Spleen (tissue), 11 donors: Measurements from ENCODE around the gene PTPRN2. TPM values are rescaled to one million over a fixed set of nuclear protein-coding genes. Genes with fewer than 3 reads are reported as not detected.
A peak's percentile ranks its signal among the peaks of the same experiment; 100 is the strongest.

Experiments used
- DNase-seq: peaks from one replicate; pipeline ENCODE4 v3.0.0-alpha.2; 2020
- H3K27ac ChIP-seq, 8 donors: fragments of 200-600 bp; sonication (generic) in 7 of 8; 1 replicate in 4 of 8; 2 replicates in 4 of 8; pipeline versions ENCODE4 v1.5.0 to v1.8.0; 2016 to 2021; ENCODE audit warnings: inconsistent platforms in 4 of 8, mild to moderate bottlenecking in 4 of 8, moderate library complexity in 1 of 8
- H3K27me3 ChIP-seq, 7 donors: fragments of 200-600 bp; sonication (generic) in 6 of 7; replicated peaks in 1 of 7; 1 replicate in 4 of 7; 2 replicates in 3 of 7; pipeline versions ENCODE4 v1.5.0 to v1.8.0; 2016 to 2021; ENCODE audit warnings: inconsistent platforms in 3 of 7, mild to moderate bottlenecking in 1 of 7
- H3K36me3 ChIP-seq, 6 donors: fragments of 200-600 bp; sonication (generic) in 5 of 6; 1 replicate in 4 of 6; 2 replicates in 2 of 6; pipeline versions ENCODE4 v1.5.0 to v1.8.0; 2016 to 2021; ENCODE audit warnings: inconsistent platforms in 2 of 6
- H3K4me1 ChIP-seq, 6 donors: fragments of 200-600 bp; sonication (generic) in 5 of 6; 1 replicate in 3 of 6; 2 replicates in 3 of 6; pipeline versions ENCODE4 v1.5.0 to v1.8.0; 2016 to 2021; ENCODE audit warnings: inconsistent platforms in 3 of 6
- H3K4me3 ChIP-seq, 8 donors: fragments of 200-600 bp; sonication (generic) in 7 of 8; 1 replicate in 4 of 8; 2 replicates in 4 of 8; pipeline versions ENCODE4 v1.5.0 to v1.8.0; 2016 to 2021; ENCODE audit warnings: inconsistent platforms in 4 of 8, mild to moderate bottlenecking in 4 of 8, moderate library complexity in 2 of 8
- H3K9me3 ChIP-seq, 8 donors: fragments of 200-600 bp; sonication (generic) in 7 of 8; 1 replicate in 4 of 8; 2 replicates in 4 of 8; pipeline versions ENCODE4 v1.5.0 to v1.8.0; 2016 to 2021; ENCODE audit warnings: inconsistent platforms in 4 of 8
- CTCF ChIP-seq, 11 experiments: fragments of 200-600 bp in 7 of 11; fragments of 450-650 bp in 4 of 11; sonication (generic) in 4 of 11; IDR thresholded peaks in 8 of 11; conservative IDR thresholded peaks in 3 of 11; 1 replicate in 7 of 11; 2 replicates in 4 of 11; pipeline versions ENCODE4 v1.4.0 to v1.8.0; 2016 to 2021; ENCODE audit warnings: antibody characterized with exemption in 11 of 11, inconsistent platforms in 4 of 11, mild to moderate bottlenecking in 1 of 11
- POLR2A ChIP-seq, 3 donors: fragments of 450-650 bp; IDR thresholded peaks; one replicate each; pipeline ENCODE4 v1.5.1; 2017; ENCODE audit warnings: antibody characterized with exemption in 3 of 3, mild to moderate bottlenecking in 1 of 3
- POLR2AphosphoS5 ChIP-seq, 3 donors: sonication (generic); formaldehyde crosslinking; IDR thresholded peaks; one replicate each; pipeline ENCODE4 v1.5.1; 2017; ENCODE audit warnings: antibody characterized with exemption in 3 of 3
- WGBS, 5 donors: extraction: QIAGEN DNeasy Blood & Tissue Kit in 3 of 5; methylation state at CpG; one replicate each; pipeline versions ENCODE4 v1.1.5 to v1.1.7; 2013 to 2018; 5-methylcytosine and 5-hydroxymethylcytosine counted together
- intact Hi-C: fragments of 100-400 bp; cut with DNase I; formaldehyde crosslinking; loops from one replicate; pipeline ENCODE4 v1.15.0; 2023; ENCODE audit warnings: low total_unique reads
- polyA plus RNA-seq, 3 donors: library from polyadenylated mRNA; stranded (reverse); fragments of 200-250 nt; gene quantifications; one replicate each; pipeline ENCODE4 v1.2.1, GENCODE V29; 2013
- total RNA-seq, 7 donors: library from RNA; depleted of rRNA in 3 of 7; stranded (reverse); fragments of >200 nt in 3 of 7; fragmentation: NEBNext Ultra II Directional in 4 of 7; extraction: Animal tissue kit (Norgen Biotek cat#: 25700) in 4 of 7; gene quantifications; one replicate each; pipeline versions ENCODE4 v1.1.0 to v1.2.1, GENCODE V29; 2016 to 2021
- donor health status: healthy with polysubstance abuse.
- donor health status: DM: no; HTN: no; CAD: no; lungs with moderate emphysema.
- donor health status: DM: no; HTN: no; CAD: no.
- donor health status: Bipolar disorder and iron deficiency.
- donor health status: healthy.
- donor health status: DM: no; HTN: no; CAD: no.
- donor health status: DM: yes; HTN: yes; CAD: no.

Gene PTPRN2
- total and polyA plus RNA-seq, 10 donors = 7.0 to 22.8 (median 16.8) TPM

GRCh38 chr7:157693521-157694375 is 893.9 kb downstream of the PTPRN2 start:
- Histone ChIP-seq H3K9me3 (peaks cover 0 to 7% (median 0%) of the 10 kb centered on the region in 8 donors), H3K27me3 (peaks cover 12 to 67% (median 48%) of the 10 kb centered on the region in 7 donors), H3K27ac (no peak overlapping the region), H3K4me1 (peaks cover 14 to 52% (median 43%) of the 10 kb centered on the region in 6 donors), H3K4me3 (peak overlapping the region in 1 of 8 donors; percentile 1), H3K36me3 (no peaks in the 10 kb centered on the region)
- intact Hi-C loops = no loop called here
- peak; percentile 65 for DNase-seq
- TF ChIP-seq POLR2A (IDR thresholded peaks at IDR 0.05) = no peak
- no peak for TF ChIP-seq CTCF (IDR thresholded peaks at IDR 0.05 in 8 of 11, conservative IDR thresholded peaks at IDR 0.05 in 3 of 11)
- TF ChIP-seq POLR2AphosphoS5 (IDR thresholded peaks at IDR 0.05) = no peak
- WGBS, 5 donors = 6 to 18% (median 8%) methylated on average over 37 to 64 of the region's 64 CpGs

GRCh38 chr7:157693071-157693520 is 894.5 kb downstream of the PTPRN2 start:
- 3 to 9% (median 6%) methylated on average over 26 to 47 of the region's 47 CpGs for WGBS, 5 donors
- intact Hi-C loops = no loop called here
- peaks cover 0 to 7% (median 0%) of the 10 kb centered on the region in 8 donors for H3K9me3 ChIP-seq
- peak overlapping the region in 1 of 8 donors; percentile 1 for H3K4me3 ChIP-seq
- no peaks in the 10 kb centered on the region for H3K36me3 ChIP-seq
- TF ChIP-seq POLR2A (IDR thresholded peaks at IDR 0.05) = no peak
- no peak for TF ChIP-seq POLR2AphosphoS5 (IDR thresholded peaks at IDR 0.05)
- TF ChIP-seq CTCF (IDR thresholded peaks at IDR 0.05 in 8 of 11, conservative IDR thresholded peaks at IDR 0.05 in 3 of 11) = no peak
- peaks cover 12 to 74% (median 55%) of the 10 kb centered on the region in 7 donors for H3K27me3 ChIP-seq
- peak; percentile 57 for DNase-seq
- H3K4me1 ChIP-seq = peaks cover 18 to 58% (median 46%) of the 10 kb centered on the region in 6 donors
- H3K27ac ChIP-seq = no peak overlapping the region

- no peak overlapping the region for H3K27ac ChIP-seq
- DNase-seq = peak; percentile 65
- intact Hi-C loops = no loop called here
- H3K4me3 ChIP-seq = peak overlapping the region in 1 of 8 donors; percentile 1
- H3K9me3 ChIP-seq = peaks cover 0 to 7% (median 0%) of the 10 kb centered on the region in 8 donors
- peaks cover 12 to 79% (median 60%) of the 10 kb centered on the region in 7 donors for H3K27me3 ChIP-seq
- TF ChIP-seq POLR2AphosphoS5 (IDR thresholded peaks at IDR 0.05) (no peak), CTCF (IDR thresholded peaks at IDR 0.05 in 8 of 11, conservative IDR thresholded peaks at IDR 0.05 in 3 of 11) (no peak), POLR2A (IDR thresholded peaks at IDR 0.05) (no peak)
- 0 to 5% (median 4%) methylated on average over 7 to 44 of the region's 44 CpGs for WGBS, 5 donors
- H3K4me1 ChIP-seq = peaks cover 18 to 58% (median 46%) of the 10 kb centered on the region in 6 donors
- H3K36me3 ChIP-seq = no peaks in the 10 kb centered on the region
Measured at GRCh38 chr7:157692460-157693011, 895.1 kb downstream of the PTPRN2 start.
